ENCODE results near the gene TTF1.

TTF1 gene

GRCh38 chr9:132370592-132370991 lies 36.0 kb downstream of the TTF1 start:
- no peaks in the 10 kb centered on the region for H3K27me3 ChIP-seq (ENCODE audit: insufficient read depth, poor library complexity, severe bottlenecking)

GRCh38 chr9:132369421-132369820 lies 37.2 kb downstream of the TTF1 start:
- TF ChIP-seq REST (IDR thresholded peaks at IDR 0.05; ENCODE audit: insufficient replicate concordance, low read depth), result no peak
- TF ChIP-seq POLR2AphosphoS5 (IDR thresholded peaks at IDR 0.05; ENCODE audit: low read depth), result no peak
- TF ChIP-seq GABPA (IDR thresholded peaks at IDR 0.05; ENCODE audit: low read depth), result no peak
- no peak for TF ChIP-seq CTCF (IDR thresholded peaks at IDR 0.05; ENCODE audit: insufficient read depth, low read length)
- no peak for TF ChIP-seq SPI1 (IDR thresholded peaks at IDR 0.05; ENCODE audit: borderline replicate concordance, low read depth)
- Histone ChIP-seq H3K27ac (replicated peaks) (no peak overlapping the region), H3K27me3 (ENCODE audit: insufficient read depth, poor library complexity, severe bottlenecking) (no peaks in the 10 kb centered on the region), H3K4me3 (replicated peaks; ENCODE audit: insufficient read depth, low read length) (no peak overlapping the region)
- DNase-seq (ENCODE audit: low read depth in 1 of 2, low spot score in 1 of 2), result no peak

More at GRCh38 chr9:132370592-132370991, 36.0 kb downstream of the TTF1 start:
- DNase-seq (ENCODE audit: low read depth in 1 of 2, low spot score in 1 of 2), result no peak
- no peak overlapping the region for H3K4me3 ChIP-seq (replicated peaks; ENCODE audit: insufficient read depth, low read length)
- H3K27ac ChIP-seq (replicated peaks), result no peak overlapping the region
- TF ChIP-seq CTCF (IDR thresholded peaks at IDR 0.05; ENCODE audit: insufficient read depth, low read length) (no peak), SPI1 (IDR thresholded peaks at IDR 0.05; ENCODE audit: borderline replicate concordance, low read depth) (no peak), GABPA (IDR thresholded peaks at IDR 0.05; ENCODE audit: low read depth) (no peak), POLR2AphosphoS5 (IDR thresholded peaks at IDR 0.05; ENCODE audit: low read depth) (no peak), REST (IDR thresholded peaks at IDR 0.05; ENCODE audit: insufficient replicate concordance, low read depth) (no peak)

GRCh38 chr9:132367613-132368313 lies 38.9 kb downstream of the TTF1 start:
- Histone ChIP-seq H3K27ac (replicated peaks) (no peak overlapping the region), H3K27me3 (ENCODE audit: insufficient read depth, poor library complexity, severe bottlenecking) (no peaks in the 10 kb centered on the region), H3K4me3 (replicated peaks; ENCODE audit: insufficient read depth, low read length) (no peak overlapping the region)
- DNase-seq (ENCODE audit: low read depth in 1 of 2, low spot score in 1 of 2), result no peak
- TF ChIP-seq POLR2AphosphoS5 (IDR thresholded peaks at IDR 0.05; ENCODE audit: low read depth) (no peak), REST (IDR thresholded peaks at IDR 0.05; ENCODE audit: insufficient replicate concordance, low read depth) (no peak), GABPA (IDR thresholded peaks at IDR 0.05; ENCODE audit: low read depth) (no peak), CTCF (IDR thresholded peaks at IDR 0.05; ENCODE audit: insufficient read depth, low read length) (no peak), SPI1 (IDR thresholded peaks at IDR 0.05; ENCODE audit: borderline replicate concordance, low read depth) (no peak)

All from HL-60 (cell line).